ENCODE data around the gene DNAJC7. TPM values are rescaled to one million over a fixed set of nuclear protein-coding genes. Genes with fewer than 3 reads are reported as not detected.
"Not testable (repeated sequence)": the region's sequence is repeated elsewhere in the genome, so short reads cannot be mapped to it uniquely, and the experiment has no call there.

The DNAJC7 gene
- polyA plus RNA-seq, 3 donors from 2014 or later = 54.1 to 94.0 (median 55.8) TPM

- Mint-ChIP-seq H3K27me3 (ENCODE audit: low read depth in 3 of 3) (peaks cover 2 to 4% (median 2%) of the 10 kb centered on the region in 3 donors), H3K4me3 (no peak overlapping the region), H3K27ac (peak overlapping the region in 1 of 6 donors; percentile 50), H3K9me3 (no peaks in the 10 kb centered on the region), H3K36me3 (no peaks in the 10 kb centered on the region), H3K4me1 (no peaks in the 10 kb centered on the region)
- DNase-seq = no peak
Measured at GRCh38 chr17:41939693-41940090, 77.5 kb downstream of the DNAJC7 start.

- DNase-seq = no peak
- no peaks in the 10 kb centered on the region for H3K36me3 Mint-ChIP-seq
- no peaks in the 10 kb centered on the region for H3K4me1 Mint-ChIP-seq
- H3K27ac Mint-ChIP-seq = no peak overlapping the region
- no peak overlapping the region for H3K4me3 Mint-ChIP-seq
- peaks cover 2 to 4% (median 2%) of the 10 kb centered on the region in 3 donors for H3K27me3 Mint-ChIP-seq (ENCODE audit: low read depth in 3 of 3)
- no peaks in the 10 kb centered on the region for H3K9me3 Mint-ChIP-seq
Measured at GRCh38 chr17:41939044-41939692, 78.1 kb downstream of the DNAJC7 start.

- Mint-ChIP-seq H3K27ac (no peak overlapping the region), H3K36me3 (no peaks in the 10 kb centered on the region), H3K9me3 (no peaks in the 10 kb centered on the region), H3K27me3 (ENCODE audit: low read depth in 3 of 3) (peaks cover under 1 to 4% (median 2%) of the 10 kb centered on the region in 3 donors), H3K4me3 (no peak overlapping the region), H3K4me1 (no peaks in the 10 kb centered on the region)
- no peak for DNase-seq
Measured at GRCh38 chr17:41937970-41938954, 79.0 kb downstream of the DNAJC7 start.

- H3K27ac Mint-ChIP-seq = no peak overlapping the region
- H3K4me3 Mint-ChIP-seq = no peak overlapping the region
- peaks cover 2 to 3% of the 10 kb centered on the region in 2 donors for H3K4me1 Mint-ChIP-seq
- no peaks in the 10 kb centered on the region for H3K36me3 Mint-ChIP-seq
- H3K9me3 Mint-ChIP-seq = no peaks in the 10 kb centered on the region
- H3K27me3 Mint-ChIP-seq (ENCODE audit: low read depth in 3 of 3) = peaks cover 3 to 9% (median 6%) of the 10 kb centered on the region in 3 donors
- no peak for DNase-seq
Measured at GRCh38 chr17:41935641-41936040, 81.6 kb downstream of the DNAJC7 start.

- H3K9me3 Mint-ChIP-seq = no peaks in the 10 kb centered on the region
- H3K4me1 Mint-ChIP-seq = peaks cover 19 to 20% of the 10 kb centered on the region in 2 donors
- no peak overlapping the region for H3K4me3 Mint-ChIP-seq
Measured at GRCh38 chr17:41932816-41933389, 84.3 kb downstream of the DNAJC7 start.

GRCh38 chr17:41931715-41932114 is 85.5 kb downstream of the DNAJC7 start:
- H3K4me3 Mint-ChIP-seq = peak overlapping the region in 2 of 5 donors; percentile 6 to 98
- H3K9me3 Mint-ChIP-seq, H3K36me3 Mint-ChIP-seq, DNase-seq: not testable (repeated sequence)
- H3K27ac Mint-ChIP-seq = peak overlapping the region in 1 of 6 donors; percentile 14
- peaks cover 19 to 20% of the 10 kb centered on the region in 2 donors for H3K4me1 Mint-ChIP-seq
- H3K27me3 Mint-ChIP-seq (ENCODE audit: low read depth in 3 of 3) = peaks cover 9 to 13% (median 10%) of the 10 kb centered on the region in 3 donors

More at GRCh38 chr17:41932816-41933389, 84.3 kb downstream of the DNAJC7 start:
- H3K36me3 Mint-ChIP-seq = no peaks in the 10 kb centered on the region
- DNase-seq = no peak
- H3K27me3 Mint-ChIP-seq (ENCODE audit: low read depth in 3 of 3) = peaks cover 9 to 14% (median 10%) of the 10 kb centered on the region in 3 donors
- H3K27ac Mint-ChIP-seq = peak overlapping the region in 3 of 6 donors; percentile 28 to 58 (median 53)

GRCh38 chr17:41930833-41931156 is 86.4 kb downstream of the DNAJC7 start:
- not testable (repeated sequence) for H3K9me3 Mint-ChIP-seq, DNase-seq, H3K36me3 Mint-ChIP-seq
- peak overlapping the region; percentile 93 to 99 (median 97) for H3K27ac Mint-ChIP-seq
- H3K27me3 Mint-ChIP-seq (ENCODE audit: low read depth in 3 of 3) = peaks cover 9 to 12% (median 10%) of the 10 kb centered on the region in 3 donors
- H3K4me3 Mint-ChIP-seq = peak overlapping the region; percentile 90 to 98 (median 98)
- peaks cover 19 to 20% of the 10 kb centered on the region in 2 donors for H3K4me1 Mint-ChIP-seq

GRCh38 chr17:41930009-41930832 is 87.0 kb downstream of the DNAJC7 start, which contains the start of gene ODAD4:
Gene ODAD4, plus strand, starts transcription at chr17:41930617. Its CDS starts 107 bp downstream, at chr17:41930724.
- peaks cover 19 to 20% of the 10 kb centered on the region in 2 donors for H3K4me1 Mint-ChIP-seq

GRCh38 chr17:41928693-41929251 is 88.5 kb downstream of the DNAJC7 start:
- no peak for DNase-seq
- Mint-ChIP-seq H3K9me3 (no peaks in the 10 kb centered on the region), H3K4me3 (peak overlapping the region in 2 of 5 donors; percentile 92 to 98), H3K27ac (peak overlapping the region in 2 of 6 donors; percentile 96 to 98), H3K27me3 (ENCODE audit: low read depth in 3 of 3) (peaks cover 9 to 12% (median 10%) of the 10 kb centered on the region in 3 donors), H3K4me1 (peaks cover 19 to 20% of the 10 kb centered on the region in 2 donors), H3K36me3 (no peaks in the 10 kb centered on the region)

More at GRCh38 chr17:41930009-41930832, 87.0 kb downstream of the DNAJC7 start, which contains the start of gene ODAD4:
- Mint-ChIP-seq H3K27me3 (ENCODE audit: low read depth in 3 of 3) (peaks cover 9 to 12% (median 10%) of the 10 kb centered on the region in 3 donors), H3K36me3 (no peaks in the 10 kb centered on the region), H3K4me3 (peak within 1 kb of the TSS; percentile 90 to 98 (median 98)), H3K27ac (peak within 1 kb of the TSS; percentile 93 to 99 (median 97)), H3K9me3 (no peaks in the 10 kb centered on the region)
- DNase-seq = peak; percentile 94 to 96 (median 95)

Other genes with a start within 250 kb of the DNAJC7 start
- gene JUP, start 230.7 kb downstream of the DNAJC7 start, polyA plus RNA-seq = under 1 TPM in 2 of 3 donors, not detected in 1; 0.61 to 0.76 TPM
- 10 to 100 TPM in 1 of 3 donors, 1 to 10 TPM in 2; 6.7 to 11.2 (median 9.8) TPM for gene P3H4, start 205.5 kb downstream of the DNAJC7 start, polyA plus RNA-seq
- gene FKBP10, start 204.4 kb downstream of the DNAJC7 start, polyA plus RNA-seq = under 1 TPM in 2 of 3 donors, not detected in 1; 0.43 to 0.71 TPM
- gene NT5C3B, start 181.2 kb downstream of the DNAJC7 start, polyA plus RNA-seq = 10 to 100 TPM in 2 of 3 donors, 1 to 10 TPM in 1; 6.4 to 24.6 (median 13.7) TPM
- gene KLHL10, start 179.6 kb downstream of the DNAJC7 start, polyA plus RNA-seq = under 1 TPM in 1 of 3 donors, not detected in 2; 0.15 TPM
- gene KLHL11, start 152.0 kb downstream of the DNAJC7 start, polyA plus RNA-seq = 1 to 10 TPM; 5.9 to 6.4 (median 5.9) TPM
- gene ACLY, start 98.5 kb downstream of the DNAJC7 start, polyA plus RNA-seq = 10 to 100 TPM; 46.9 to 99.2 (median 49.3) TPM
- gene ODAD4, start 86.8 kb downstream of the DNAJC7 start, polyA plus RNA-seq = under 1 TPM in 2 of 3 donors, not detected in 1; 0.15 to 0.38 TPM
- 10 to 100 TPM; 22.8 to 56.3 (median 44.1) TPM for gene CNP, start 50.6 kb downstream of the DNAJC7 start, polyA plus RNA-seq
- gene NKIRAS2, start 2.7 kb upstream of the DNAJC7 start, polyA plus RNA-seq = 10 to 100 TPM; 21.5 to 33.6 (median 32.6) TPM
- gene C17orf113, start 33.2 kb upstream of the DNAJC7 start, polyA plus RNA-seq = under 1 TPM in 2 of 3 donors, not detected in 1; 0.19 to 0.21 TPM
- gene ZNF385C, start 81.0 kb upstream of the DNAJC7 start, polyA plus RNA-seq = under 1 TPM in 1 of 3 donors, not detected in 2; 0.44 TPM
- 10 to 100 TPM in 1 of 3 donors, 1 to 10 TPM in 2; 3.0 to 14.3 (median 9.8) TPM for gene DHX58, start 95.3 kb upstream of the DNAJC7 start, polyA plus RNA-seq
- 1 to 10 TPM; 2.9 to 4.3 (median 3.5) TPM for gene KAT2A, start 103.9 kb upstream of the DNAJC7 start, polyA plus RNA-seq
- under 1 TPM in 1 of 3 donors, not detected in 2; 0.11 TPM for gene HSPB9, start 105.4 kb upstream of the DNAJC7 start, polyA plus RNA-seq
- gene RAB5C, start 137.6 kb upstream of the DNAJC7 start, polyA plus RNA-seq = 100 to 1,000 TPM; 120 to 152 (median 133) TPM
- gene KCNH4, start 163.7 kb upstream of the DNAJC7 start, polyA plus RNA-seq = not detected
- not detected for gene HCRT, start 168.0 kb upstream of the DNAJC7 start, polyA plus RNA-seq
- gene GHDC, start 177.1 kb upstream of the DNAJC7 start, polyA plus RNA-seq = 10 to 100 TPM; 15.8 to 21.1 (median 19.9) TPM